Measurements from ENCODE around the gene DUSP6. TPM values are rescaled to one million over a fixed set of nuclear protein-coding genes. Genes with fewer than 3 reads are reported as not detected.
A peak's percentile ranks its signal among the peaks of the same experiment; 100 is the strongest.

The DUSP6 gene, protein sequence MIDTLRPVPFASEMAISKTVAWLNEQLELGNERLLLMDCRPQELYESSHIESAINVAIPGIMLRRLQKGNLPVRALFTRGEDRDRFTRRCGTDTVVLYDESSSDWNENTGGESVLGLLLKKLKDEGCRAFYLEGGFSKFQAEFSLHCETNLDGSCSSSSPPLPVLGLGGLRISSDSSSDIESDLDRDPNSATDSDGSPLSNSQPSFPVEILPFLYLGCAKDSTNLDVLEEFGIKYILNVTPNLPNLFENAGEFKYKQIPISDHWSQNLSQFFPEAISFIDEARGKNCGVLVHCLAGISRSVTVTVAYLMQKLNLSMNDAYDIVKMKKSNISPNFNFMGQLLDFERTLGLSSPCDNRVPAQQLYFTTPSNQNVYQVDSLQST
- 100 to 1,000 TPM; 115 to 182 TPM for total RNA-seq

DNA sequence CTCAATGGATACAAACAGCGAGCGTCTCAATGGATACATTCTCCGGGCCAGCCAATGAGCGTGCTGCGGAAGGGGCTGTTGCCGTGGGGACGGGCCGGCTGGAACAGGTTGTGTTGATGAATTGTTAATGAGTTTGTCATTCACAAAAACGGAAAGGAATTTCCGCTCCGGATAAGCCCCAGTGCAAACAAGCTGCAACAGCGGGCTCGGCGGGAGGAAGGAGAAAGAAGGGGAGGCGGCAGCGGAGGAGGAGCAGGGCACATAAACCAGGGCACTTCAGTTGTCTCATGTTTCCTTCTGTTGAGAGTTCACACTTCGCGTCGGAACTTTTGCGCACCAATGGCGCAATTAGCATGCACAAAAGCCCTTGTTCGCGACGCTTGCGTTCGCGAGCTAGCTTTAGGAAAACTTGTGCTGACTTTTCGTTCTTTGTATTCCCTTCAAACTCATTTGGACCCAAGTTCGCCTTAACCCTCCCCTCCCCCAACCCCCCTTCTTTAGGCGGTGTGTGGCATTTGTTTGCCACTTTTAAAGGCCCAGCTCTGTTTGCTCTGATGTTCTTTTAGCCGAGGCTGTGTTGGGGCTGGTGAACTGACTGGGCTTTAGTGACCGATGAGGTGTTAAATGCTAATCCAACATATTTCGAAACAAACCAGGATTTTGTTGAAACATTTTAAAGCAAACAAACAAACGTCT, at the start of gene DUSP6:
Gene DUSP6 (minus strand): TSS at position 10 of the 696 bp plus-strand sequence. CDS start 462 bp downstream, outside the sequence.
- Mint-ChIP-seq H3K9me3 (no peaks in the 10 kb centered on the region), H3K4me3 (peak within 1 kb of the TSS; percentile 97), H3K36me3 (ENCODE audit: insufficient read depth in 2 of 2) (peaks cover 24 to 34% of the 10 kb centered on the region in 2 donors)

GRCh38 chr12:89401433-89402058, 49.2 kb upstream of the DUSP6 start:
- no peaks in the 10 kb centered on the region for H3K9me3 Mint-ChIP-seq
- no peaks in the 10 kb centered on the region for H3K27me3 Mint-ChIP-seq (ENCODE audit: low read depth)
- DNase-seq = no peak
- H3K36me3 Mint-ChIP-seq (ENCODE audit: insufficient read depth in 2 of 2) = no peaks in the 10 kb centered on the region
- H3K4me3 Mint-ChIP-seq = no peak overlapping the region
- no peak for ATAC-seq (replicated peaks in 1 of 2)
- no peak overlapping the region for H3K27ac Mint-ChIP-seq
- H3K4me1 Mint-ChIP-seq (ENCODE audit: low read depth) = peaks cover 14% of the 10 kb centered on the region

More for the DNA sequence above, at the start of gene DUSP6:
- ATAC-seq (replicated peaks in 1 of 2) (peak; percentile 80 to 83), DNase-seq (peak; percentile 91 to 92)
- Mint-ChIP-seq H3K27me3 (ENCODE audit: low read depth) (peaks cover 11% of the 10 kb centered on the region), H3K4me1 (ENCODE audit: low read depth) (peaks cover 48% of the 10 kb centered on the region), H3K27ac (peak within 1 kb of the TSS; percentile 96)

- Mint-ChIP-seq H3K27me3 (ENCODE audit: low read depth) (no peaks in the 10 kb centered on the region), H3K27ac (no peak overlapping the region), H3K36me3 (ENCODE audit: insufficient read depth in 2 of 2) (peaks cover 0 to 2% of the 10 kb centered on the region in 2 donors), H3K4me3 (no peak overlapping the region), H3K4me1 (ENCODE audit: low read depth) (peaks cover 14% of the 10 kb centered on the region), H3K9me3 (no peaks in the 10 kb centered on the region)
- ATAC-seq (replicated peaks in 1 of 2) = no peak
- DNase-seq = no peak
Measured at GRCh38 chr12:89400415-89400814, 48.1 kb upstream of the DUSP6 start.

DNA sequence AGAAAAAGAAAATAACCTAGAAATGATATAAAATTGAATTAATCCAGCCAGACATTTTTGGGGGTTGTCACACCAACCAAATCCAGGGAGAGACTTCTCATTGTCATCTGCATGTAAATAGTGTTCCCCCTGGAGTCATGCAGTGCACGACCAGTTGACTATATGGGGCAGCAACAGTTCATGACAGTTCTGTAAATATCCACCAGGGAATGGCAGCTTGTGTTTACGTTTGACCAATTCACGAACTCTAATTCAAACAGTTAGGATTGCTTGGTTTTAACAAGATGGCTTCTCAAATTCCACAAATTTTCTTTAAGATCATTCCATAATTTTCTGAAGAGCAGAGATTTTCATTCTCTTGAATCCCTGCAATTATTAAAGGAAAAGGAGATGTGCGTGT, 43.4 kb upstream of the DUSP6 start:
- ATAC-seq (replicated peaks in 1 of 2) = no peak
- no peaks in the 10 kb centered on the region for H3K27me3 Mint-ChIP-seq (ENCODE audit: low read depth)
- DNase-seq = no peak
- peaks cover 0 to 3% of the 10 kb centered on the region in 2 donors for H3K36me3 Mint-ChIP-seq (ENCODE audit: insufficient read depth in 2 of 2)
- no peak overlapping the region for H3K4me3 Mint-ChIP-seq
- peaks cover 28% of the 10 kb centered on the region for H3K4me1 Mint-ChIP-seq (ENCODE audit: low read depth)
- peaks cover 0 to 2% of the 10 kb centered on the region in 2 donors for H3K9me3 Mint-ChIP-seq
- H3K27ac Mint-ChIP-seq = peak overlapping the region; percentile 17

- H3K27me3 Mint-ChIP-seq (ENCODE audit: low read depth) = no peaks in the 10 kb centered on the region
- peaks cover 38% of the 10 kb centered on the region for H3K4me1 Mint-ChIP-seq (ENCODE audit: low read depth)
- H3K4me3 Mint-ChIP-seq = no peak overlapping the region
- DNase-seq (no peak), ATAC-seq (replicated peaks in 1 of 2) (no peak)
- H3K9me3 Mint-ChIP-seq = peaks cover 0 to 2% of the 10 kb centered on the region in 2 donors
- no peak overlapping the region for H3K27ac Mint-ChIP-seq
- H3K36me3 Mint-ChIP-seq (ENCODE audit: insufficient read depth in 2 of 2) = peaks cover 0 to 3% of the 10 kb centered on the region in 2 donors
Measured at GRCh38 chr12:89393551-89394121, 41.3 kb upstream of the DUSP6 start.

DNA sequence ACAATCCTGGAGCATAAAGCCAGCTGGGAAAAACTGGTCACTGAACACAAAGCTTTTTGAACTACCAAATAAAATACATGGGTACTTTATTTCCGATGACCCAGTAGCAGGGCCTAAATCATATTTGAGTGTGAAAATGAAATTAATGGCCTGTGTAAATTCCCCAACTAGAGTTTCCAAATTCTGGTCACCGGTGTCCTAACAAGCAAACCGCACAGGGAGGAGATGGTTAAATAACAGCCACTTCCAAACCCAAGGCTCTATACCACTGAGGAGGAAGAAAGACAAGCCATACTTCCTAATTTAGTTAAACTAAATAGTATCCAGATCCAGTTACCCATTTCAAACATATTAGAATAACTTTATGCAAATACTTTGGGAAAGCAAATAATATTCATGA, 40.1 kb upstream of the DUSP6 start:
- Mint-ChIP-seq H3K27ac (no peak overlapping the region), H3K4me3 (no peak overlapping the region), H3K9me3 (peaks cover 0 to 2% of the 10 kb centered on the region in 2 donors), H3K27me3 (ENCODE audit: low read depth) (no peaks in the 10 kb centered on the region), H3K36me3 (ENCODE audit: insufficient read depth in 2 of 2) (peaks cover 0 to 3% of the 10 kb centered on the region in 2 donors), H3K4me1 (ENCODE audit: low read depth) (peaks cover 26% of the 10 kb centered on the region)
- ATAC-seq (replicated peaks in 1 of 2) (no peak), DNase-seq (no peak)

DNA sequence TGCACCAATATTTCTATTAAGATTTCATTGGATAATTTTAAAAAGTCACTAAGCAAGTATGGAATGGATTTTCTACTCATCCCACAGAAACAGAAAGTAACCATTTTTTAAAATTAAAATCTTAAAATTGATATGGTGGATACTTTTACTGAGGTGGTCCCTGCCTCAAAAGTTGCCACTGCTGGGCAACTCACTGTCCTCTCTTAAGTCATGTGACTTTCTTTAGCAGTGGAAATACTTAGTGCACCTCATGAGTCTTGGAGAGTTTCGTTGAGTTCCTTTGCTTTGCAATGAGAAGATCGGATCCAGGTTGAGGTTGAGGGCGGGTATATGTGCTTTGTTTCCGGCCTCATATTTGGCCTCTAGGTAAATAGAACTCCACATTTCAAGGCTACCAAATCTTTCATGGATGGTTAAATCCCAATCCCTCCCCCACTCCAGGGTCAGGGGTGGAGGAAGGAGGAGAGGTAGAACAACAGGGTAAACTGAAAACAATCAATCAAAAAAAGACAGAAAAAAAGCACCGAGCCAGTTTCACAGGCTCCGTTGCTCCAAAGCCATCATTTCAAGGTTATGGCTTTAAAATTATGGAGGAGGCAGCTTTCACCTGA, 39.5 kb upstream of the DUSP6 start:
- no peaks in the 10 kb centered on the region for H3K27me3 Mint-ChIP-seq (ENCODE audit: low read depth)
- no peak for ATAC-seq (replicated peaks in 1 of 2)
- no peak overlapping the region for H3K27ac Mint-ChIP-seq
- H3K9me3 Mint-ChIP-seq = peaks cover 0 to 2% of the 10 kb centered on the region in 2 donors
- peaks cover 26% of the 10 kb centered on the region for H3K4me1 Mint-ChIP-seq (ENCODE audit: low read depth)
- peaks cover 0 to 3% of the 10 kb centered on the region in 2 donors for H3K36me3 Mint-ChIP-seq (ENCODE audit: insufficient read depth in 2 of 2)
- H3K4me3 Mint-ChIP-seq = no peak overlapping the region
- DNase-seq = no peak

DNA sequence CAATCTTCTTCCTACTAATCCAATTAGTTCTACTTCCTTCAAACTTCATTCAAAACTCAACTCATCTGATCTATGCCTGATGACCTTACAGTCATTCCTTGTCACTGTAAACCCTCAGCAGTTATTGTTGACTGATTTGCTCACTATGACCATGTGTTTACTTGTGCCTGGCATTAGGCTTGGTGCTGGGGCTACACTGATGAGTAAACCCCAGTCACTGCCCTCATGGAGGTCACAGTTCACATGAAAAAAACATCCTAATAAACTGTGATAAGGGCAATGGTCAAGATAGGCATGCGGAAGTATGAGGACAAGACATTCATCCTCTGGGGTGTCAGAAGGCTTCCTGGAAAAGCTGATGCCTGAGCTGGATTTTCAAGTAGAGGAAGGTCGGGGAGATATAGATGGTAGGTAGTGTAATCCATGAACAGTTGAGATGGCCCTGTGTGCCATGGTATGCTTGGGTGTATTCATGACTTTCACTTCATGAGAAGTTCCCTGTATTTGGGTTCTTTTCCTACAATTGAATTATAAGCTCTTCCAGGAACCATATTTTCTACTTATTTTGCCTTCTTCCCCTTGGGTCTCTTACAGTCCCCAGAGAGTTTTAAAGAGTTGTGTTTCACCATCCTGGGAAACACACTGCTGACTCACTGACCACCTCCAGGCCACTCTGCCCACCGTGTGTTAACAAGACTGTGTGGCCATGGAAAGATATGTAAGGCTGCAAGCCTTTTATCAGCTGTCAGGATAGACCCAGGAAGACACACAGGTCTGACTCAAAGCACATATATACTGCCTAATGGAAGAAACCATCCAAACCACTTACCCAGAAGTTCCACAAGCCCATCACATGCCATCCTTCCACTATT, 38.7 kb upstream of the DUSP6 start:
- ATAC-seq (replicated peaks in 1 of 2) = peak; percentile 68 to 76
- Mint-ChIP-seq H3K9me3 (peaks cover 0 to 2% of the 10 kb centered on the region in 2 donors), H3K36me3 (ENCODE audit: insufficient read depth in 2 of 2) (peaks cover 0 to 3% of the 10 kb centered on the region in 2 donors), H3K27ac (peak overlapping the region; percentile 30), H3K27me3 (ENCODE audit: low read depth) (no peaks in the 10 kb centered on the region), H3K4me1 (ENCODE audit: low read depth) (peaks cover 26% of the 10 kb centered on the region), H3K4me3 (peak overlapping the region in 1 of 2 donors; percentile 3)
- peak in 1 of 2 donors; percentile 14 for DNase-seq

GRCh38 chr12:89389755-89390661, 37.7 kb upstream of the DUSP6 start:
- peak overlapping the region; percentile 61 for H3K27ac Mint-ChIP-seq
- peak in 1 of 2 donors; percentile 13 for DNase-seq

GRCh38 chr12:89386138-89386537, 33.8 kb upstream of the DUSP6 start:
- Mint-ChIP-seq H3K4me3 (no peak overlapping the region), H3K27me3 (ENCODE audit: low read depth) (peaks cover 5% of the 10 kb centered on the region), H3K27ac (no peak overlapping the region), H3K4me1 (ENCODE audit: low read depth) (peaks cover 17% of the 10 kb centered on the region), H3K9me3 (no peaks in the 10 kb centered on the region), H3K36me3 (ENCODE audit: insufficient read depth in 2 of 2) (no peaks in the 10 kb centered on the region)
- ATAC-seq (replicated peaks in 1 of 2) = no peak
- no peak for DNase-seq

More at GRCh38 chr12:89389755-89390661, 37.7 kb upstream of the DUSP6 start:
- peaks cover 0 to 2% of the 10 kb centered on the region in 2 donors for H3K9me3 Mint-ChIP-seq
- peaks cover 0 to 2% of the 10 kb centered on the region in 2 donors for H3K36me3 Mint-ChIP-seq (ENCODE audit: insufficient read depth in 2 of 2)
- H3K4me3 Mint-ChIP-seq = peak overlapping the region in 1 of 2 donors; percentile 59
- no peaks in the 10 kb centered on the region for H3K27me3 Mint-ChIP-seq (ENCODE audit: low read depth)
- H3K4me1 Mint-ChIP-seq (ENCODE audit: low read depth) = peaks cover 26% of the 10 kb centered on the region
- ATAC-seq (replicated peaks in 1 of 2) = peak; percentile 25 to 62

- no peaks in the 10 kb centered on the region for H3K9me3 Mint-ChIP-seq
- DNase-seq (no peak), ATAC-seq (replicated peaks in 1 of 2) (no peak)
- H3K36me3 Mint-ChIP-seq (ENCODE audit: insufficient read depth in 2 of 2) = no peaks in the 10 kb centered on the region
- H3K4me3 Mint-ChIP-seq = no peak overlapping the region
- H3K27ac Mint-ChIP-seq = no peak overlapping the region
- peaks cover 5% of the 10 kb centered on the region for H3K27me3 Mint-ChIP-seq (ENCODE audit: low read depth)
- peaks cover 4% of the 10 kb centered on the region for H3K4me1 Mint-ChIP-seq (ENCODE audit: low read depth)
Measured at GRCh38 chr12:89384807-89385206, 32.5 kb upstream of the DUSP6 start.

All from activated T-cell treated with anti-CD3 and anti-CD28 coated beads, Interleukin-2, amount 50 U/mL, for 72 hours (primary cell).